Omental fat pad (tissue), 4 donors: ENCODE measurements around the gene MRPL50. TPM values are rescaled to one million over a fixed set of nuclear protein-coding genes. Genes with fewer than 3 reads are reported as not detected.

ENCODE experiments used
- ATAC-seq: fragments of 150-250 bp; one replicate; pipeline ENCODE4 v1.9.1; 2016; ENCODE audit warnings: mild to moderate bottlenecking, moderate library complexity; ENCODE audit not compliant: low FRiP score
- DNase-seq: peaks from one replicate; pipeline ENCODE4 v3.0.0-alpha.2; 2019; ENCODE audit warnings: low spot score
- total RNA-seq, 4 donors: library from RNA; depleted of rRNA; stranded (reverse); fragments of >200 nt; gene quantifications; one replicate each; pipeline ENCODE4 v1.1.0, GENCODE V29; 2016
- TF ChIP-seq, protein P1 (sequence below), 3 donors: fragments of 450-650 bp; IDR thresholded peaks; one replicate each; pipeline ENCODE4 v1.5.1; 2016 to 2017; ENCODE audit warnings: antibody characterized with exemption in 3 of 3, mild to moderate bottlenecking in 3 of 3, moderate library complexity in 2 of 3

The MRPL50 gene
- total RNA-seq, 4 donors from 2014 or later, result 9.9 to 13.7 (median 12.6) TPM

DNA sequence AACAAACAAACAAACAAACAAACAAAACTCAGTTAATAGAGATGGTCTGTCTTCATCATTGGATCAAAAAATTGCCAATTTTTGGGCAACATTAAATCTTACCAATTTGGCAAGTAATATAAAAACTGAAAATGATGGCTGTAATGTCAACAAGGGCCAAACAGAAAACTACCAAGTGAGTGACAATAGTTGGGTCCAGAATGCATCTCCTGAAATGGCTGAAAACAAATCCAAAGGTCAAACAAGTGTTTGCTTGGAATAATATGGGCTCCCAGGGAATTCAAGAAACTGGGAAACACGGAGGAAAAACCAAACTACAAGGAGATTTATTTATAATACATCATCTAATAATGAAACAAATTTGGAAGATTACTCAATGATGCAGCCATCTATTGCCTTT is 38.7 kb downstream of the MRPL50 start:
- no peak for ATAC-seq
- DNase-seq, result no peak
- TF ChIP-seq, protein P1, sequence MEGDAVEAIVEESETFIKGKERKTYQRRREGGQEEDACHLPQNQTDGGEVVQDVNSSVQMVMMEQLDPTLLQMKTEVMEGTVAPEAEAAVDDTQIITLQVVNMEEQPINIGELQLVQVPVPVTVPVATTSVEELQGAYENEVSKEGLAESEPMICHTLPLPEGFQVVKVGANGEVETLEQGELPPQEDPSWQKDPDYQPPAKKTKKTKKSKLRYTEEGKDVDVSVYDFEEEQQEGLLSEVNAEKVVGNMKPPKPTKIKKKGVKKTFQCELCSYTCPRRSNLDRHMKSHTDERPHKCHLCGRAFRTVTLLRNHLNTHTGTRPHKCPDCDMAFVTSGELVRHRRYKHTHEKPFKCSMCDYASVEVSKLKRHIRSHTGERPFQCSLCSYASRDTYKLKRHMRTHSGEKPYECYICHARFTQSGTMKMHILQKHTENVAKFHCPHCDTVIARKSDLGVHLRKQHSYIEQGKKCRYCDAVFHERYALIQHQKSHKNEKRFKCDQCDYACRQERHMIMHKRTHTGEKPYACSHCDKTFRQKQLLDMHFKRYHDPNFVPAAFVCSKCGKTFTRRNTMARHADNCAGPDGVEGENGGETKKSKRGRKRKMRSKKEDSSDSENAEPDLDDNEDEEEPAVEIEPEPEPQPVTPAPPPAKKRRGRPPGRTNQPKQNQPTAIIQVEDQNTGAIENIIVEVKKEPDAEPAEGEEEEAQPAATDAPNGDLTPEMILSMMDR (IDR thresholded peaks at IDR 0.05), result no peak

DNA sequence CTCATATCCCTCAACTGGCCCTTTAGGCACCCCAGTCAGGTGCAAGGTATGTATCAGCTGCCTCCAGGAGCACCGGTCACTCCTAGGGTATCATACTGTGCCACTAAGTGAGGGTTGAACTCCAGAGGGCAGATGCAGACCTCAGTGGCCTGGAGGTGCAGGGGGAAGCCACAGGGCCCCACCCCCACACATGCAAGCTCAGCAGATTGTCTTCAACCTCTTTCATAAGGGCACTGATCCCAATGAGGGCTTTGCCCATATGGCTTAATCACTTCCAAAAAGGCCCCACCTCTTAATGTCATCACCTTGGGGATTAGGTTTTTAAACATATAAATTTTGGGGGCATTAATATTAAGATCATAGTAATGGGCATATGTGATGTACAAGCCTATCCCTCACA is 41.8 kb downstream of the MRPL50 start:
- no peak for DNase-seq
- ATAC-seq, result no peak
- TF ChIP-seq, protein P1 (IDR thresholded peaks at IDR 0.05), result no peak

DNA sequence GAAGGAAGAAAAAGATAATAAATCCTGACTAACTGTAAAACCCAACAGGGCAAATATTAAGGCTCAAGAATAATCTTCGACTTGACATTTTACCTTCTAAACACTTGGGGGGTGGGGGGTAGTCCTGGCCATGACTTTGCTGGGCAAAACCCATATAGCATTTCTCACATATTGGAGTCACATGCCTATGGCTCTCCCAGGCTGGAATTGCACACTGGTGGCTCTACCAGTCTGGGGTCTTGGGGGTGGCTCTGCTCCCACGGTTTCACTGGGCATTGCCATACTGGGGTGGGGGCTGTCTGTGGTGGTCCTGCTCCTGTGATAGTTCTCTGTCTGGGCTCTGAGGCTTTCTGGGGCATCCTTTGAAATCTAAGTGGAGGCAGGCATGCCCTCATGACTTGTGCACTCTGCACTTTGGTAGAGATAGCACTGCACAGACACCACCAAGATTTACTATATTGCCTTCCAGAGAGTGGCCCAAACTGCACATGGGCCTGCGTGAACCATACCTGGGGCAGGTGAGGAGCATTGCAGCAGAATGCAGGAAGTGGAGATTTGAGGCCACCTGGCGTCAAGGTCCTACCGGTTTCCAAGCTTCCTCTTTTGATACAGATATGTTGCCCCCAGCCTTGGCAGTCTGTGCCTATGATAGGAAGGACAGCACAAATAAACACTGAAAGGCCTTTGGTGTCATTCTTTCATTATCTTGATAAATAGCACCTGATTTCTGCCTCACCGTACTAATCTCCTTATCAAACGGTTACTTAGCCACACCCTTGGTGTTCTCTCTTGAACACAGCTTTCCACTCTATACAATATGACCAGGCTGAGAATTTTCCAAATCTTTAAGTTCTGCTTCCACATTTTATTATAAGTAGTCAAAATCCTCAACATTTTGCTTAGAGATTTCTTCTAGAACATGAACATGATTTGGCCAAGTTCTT is 43.4 kb downstream of the MRPL50 start:
- DNase-seq (no peak), ATAC-seq (no peak)
- TF ChIP-seq, protein P1 (IDR thresholded peaks at IDR 0.05), result no peak

DNA sequence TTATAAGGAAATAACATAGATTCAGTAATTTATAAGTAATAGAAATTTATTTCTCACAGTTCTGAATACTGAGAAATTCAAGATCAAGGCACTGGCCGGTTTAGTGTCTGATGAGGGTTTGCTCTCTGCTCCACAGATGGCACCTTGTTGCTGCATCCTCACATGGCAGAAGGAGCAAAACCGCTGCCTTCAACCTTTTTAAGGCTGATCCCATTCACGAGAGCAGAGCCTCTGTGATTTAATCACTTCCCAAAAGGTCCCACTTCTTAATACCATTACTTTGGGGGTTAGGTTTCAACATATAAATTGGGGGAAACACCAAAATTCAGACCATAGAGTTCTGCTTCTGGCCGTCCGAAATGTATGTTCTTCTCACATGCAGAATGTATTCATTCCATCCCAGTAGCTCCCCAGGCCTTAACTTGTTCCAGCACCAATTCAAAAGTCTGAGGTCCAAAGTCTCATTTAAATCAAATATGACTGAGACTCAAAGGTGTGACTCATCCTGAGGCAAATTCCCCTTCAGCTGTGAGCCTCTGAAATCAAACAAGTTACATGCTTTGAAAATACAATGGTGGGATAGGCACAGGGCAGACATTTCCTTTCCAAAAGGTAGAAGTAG is 44.2 kb downstream of the MRPL50 start:
- ATAC-seq, result no peak
- TF ChIP-seq, protein P1 (IDR thresholded peaks at IDR 0.05), result no peak

DNA sequence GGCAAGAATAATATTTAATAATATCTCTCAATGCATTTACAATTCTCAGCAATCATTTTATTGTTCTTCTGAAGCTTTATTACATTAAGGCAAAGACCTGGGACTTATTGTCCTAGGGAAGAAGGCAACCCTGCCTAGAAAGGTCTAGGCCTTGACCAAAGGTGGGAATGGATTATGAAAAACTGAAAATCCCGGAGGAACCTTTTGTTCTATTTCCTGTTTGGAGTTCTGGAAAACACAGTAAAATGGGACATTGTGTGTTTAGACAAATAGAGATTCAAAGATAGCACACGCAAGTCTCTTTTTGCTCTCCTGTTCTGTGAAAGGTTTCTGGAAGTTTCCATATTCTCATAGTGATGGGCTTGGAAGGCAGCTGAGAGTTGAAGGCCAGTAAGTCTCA is 44.7 kb downstream of the MRPL50 start:
- no peak for DNase-seq
- TF ChIP-seq, protein P1 (IDR thresholded peaks at IDR 0.05), result no peak

More for the DNA sequence above, 44.2 kb downstream of the MRPL50 start:
- no peak for DNase-seq

DNA sequence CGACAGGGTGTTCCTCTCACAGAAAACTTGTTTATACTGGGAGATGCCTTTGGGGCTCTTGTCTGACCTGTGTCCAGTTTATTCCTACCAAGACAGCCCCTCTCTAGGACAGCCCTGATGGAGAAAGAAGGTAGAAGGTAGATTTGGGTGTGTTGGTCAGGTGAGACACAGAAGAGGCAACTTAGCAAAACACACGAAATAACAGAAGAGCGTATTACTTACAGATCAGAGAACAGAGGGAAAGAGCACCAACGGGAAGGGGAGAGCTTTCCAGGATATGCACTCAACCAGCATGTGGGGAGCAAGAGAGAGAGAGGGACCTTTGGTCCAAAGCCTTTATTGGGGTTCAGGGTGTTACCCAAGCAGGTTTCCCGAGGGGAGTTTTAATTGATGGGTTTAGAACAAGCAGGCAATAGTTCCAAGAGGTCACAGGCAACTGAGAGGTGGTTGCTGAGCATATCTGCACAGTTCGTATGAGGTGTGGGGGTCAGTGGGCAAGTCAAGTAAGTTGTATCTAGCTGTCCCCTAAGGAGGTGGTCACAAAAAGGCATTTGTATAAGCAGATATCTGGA is 45.4 kb downstream of the MRPL50 start:
- DNase-seq (no peak), ATAC-seq (no peak)
- TF ChIP-seq, protein P1 (IDR thresholded peaks at IDR 0.05), result no peak

More for the DNA sequence above, 44.7 kb downstream of the MRPL50 start:
- ATAC-seq, result no peak
